Measurements from ENCODE around the gene STAG3.
"Not testable (repeated sequence)": the region's sequence is repeated elsewhere in the genome, so short reads cannot be mapped to it uniquely, and the experiment has no call there.

- TF ChIP-seq POLR2AphosphoS5 (IDR thresholded peaks at IDR 0.05; ENCODE audit: low read depth, low read length); CTCF (IDR thresholded peaks at IDR 0.05); SIN3A (IDR thresholded peaks at IDR 0.05; ENCODE audit: borderline replicate concordance, insufficient read depth, low read depth, low read length); REST (IDR thresholded peaks at IDR 0.05; ENCODE audit: insufficient read depth in 1 of 2, low read depth in 2 of 2, low read length in 1 of 2): not testable (repeated sequence)
These were observed 82.3 kb downstream of the STAG3 start for GRCh38 chr7:100259984-100260383.

All from Panc1 (cell line).